ENCODE results near the gene PITPNB. TPM values are rescaled to one million over a fixed set of nuclear protein-coding genes. Genes with fewer than 3 reads are reported as not detected.

The PITPNB gene
- total RNA-seq, 4 donors from 2014 or later: 28.0 to 48.2 (median 40.3) TPM

- 78 to 82% methylated on average over 3 of the region's 3 CpGs for WGBS, 2 donors (ENCODE audit: low coverage in 1 of 2)
- Histone ChIP-seq H3K9me3 (no peaks in the 10 kb centered on the region), H3K4me3 (no peak overlapping the region), H3K27me3 (no peaks in the 10 kb centered on the region), H3K27ac (no peak overlapping the region), H3K4me1 (no peaks in the 10 kb centered on the region), H3K36me3 (peaks cover 0 to 8% (median 2%) of the 10 kb centered on the region in 4 donors)
- DNase-seq: no peak
- in situ Hi-C loops (cut with MboI; ENCODE audit: low pct_ligation_motif_present in 1 of 4, low pct_unique_long_range_greater_than_20kb in 1 of 4, low sequenced_read_pairs in 3 of 4) (no loop called here), intact Hi-C loops (cut with DNase I; ENCODE audit: low total_unique reads) (no loop called here)
- TF ChIP-seq POLR2A (IDR thresholded peaks at IDR 0.05): no peak
- no peak for TF ChIP-seq EP300 (IDR thresholded peaks at IDR 0.05; ENCODE audit: low read depth)
- TF ChIP-seq CTCF (IDR thresholded peaks at IDR 0.05): no peak
- TF ChIP-seq POLR2AphosphoS5 (IDR thresholded peaks at IDR 0.05): no peak
These were observed 15.1 kb downstream of the PITPNB start for GRCh38 chr22:27903805-27904473.

GRCh38 chr22:27900153-27900552 is 18.9 kb downstream of the PITPNB start:
- DNase-seq: no peak
- H3K4me3 ChIP-seq: no peak overlapping the region
- no peak overlapping the region for H3K27ac ChIP-seq
- in situ Hi-C loops (cut with MboI; ENCODE audit: low pct_ligation_motif_present in 1 of 4, low pct_unique_long_range_greater_than_20kb in 1 of 4, low sequenced_read_pairs in 3 of 4) (no loop called here), intact Hi-C loops (cut with DNase I; ENCODE audit: low total_unique reads) (no loop called here)
- WGBS, 2 donors (ENCODE audit: low coverage in 1 of 2): 89 to 100% methylated on average over 1 of the region's 1 CpG
- no peaks in the 10 kb centered on the region for H3K9me3 ChIP-seq
- no peaks in the 10 kb centered on the region for H3K4me1 ChIP-seq
- TF ChIP-seq POLR2AphosphoS5 (IDR thresholded peaks at IDR 0.05) (no peak), CTCF (IDR thresholded peaks at IDR 0.05) (no peak)
- H3K27me3 ChIP-seq: no peaks in the 10 kb centered on the region
- peaks cover 0 to 21% (median 8%) of the 10 kb centered on the region in 4 donors for H3K36me3 ChIP-seq

- Histone ChIP-seq H3K9me3 (no peaks in the 10 kb centered on the region), H3K4me1 (no peaks in the 10 kb centered on the region), H3K27me3 (no peaks in the 10 kb centered on the region), H3K4me3 (no peak overlapping the region), H3K36me3 (peaks cover 0 to 30% (median 13%) of the 10 kb centered on the region in 4 donors), H3K27ac (no peak overlapping the region)
- intact Hi-C loops (cut with DNase I; ENCODE audit: low total_unique reads) (no loop called here), in situ Hi-C loops (cut with MboI; ENCODE audit: low pct_ligation_motif_present in 1 of 4, low pct_unique_long_range_greater_than_20kb in 1 of 4, low sequenced_read_pairs in 3 of 4) (loop anchor here in 3 of 4 donors (25.0 kb wide), 1 partner anchor 691 kb away; no protein-coding TSS in a partner anchor)
- DNase-seq: peak; percentile 30
- no peak for TF ChIP-seq POLR2AphosphoS5 (IDR thresholded peaks at IDR 0.05)
- no peak for TF ChIP-seq EP300 (IDR thresholded peaks at IDR 0.05; ENCODE audit: low read depth)
- TF ChIP-seq POLR2A (IDR thresholded peaks at IDR 0.05): no peak
- no peak for TF ChIP-seq CTCF (IDR thresholded peaks at IDR 0.05)
- 63 to 88% methylated on average over 5 to 6 of the region's 6 CpGs for WGBS, 2 donors (ENCODE audit: low coverage in 1 of 2)
These were observed 22.8 kb downstream of the PITPNB start for GRCh38 chr22:27896245-27896644.

- no peaks in the 10 kb centered on the region for H3K4me1 ChIP-seq
- 35 to 46% methylated on average over 4 of the region's 4 CpGs for WGBS, 2 donors (ENCODE audit: low coverage in 1 of 2)
- no peak overlapping the region for H3K4me3 ChIP-seq
- H3K36me3 ChIP-seq: peaks cover 0 to 30% (median 15%) of the 10 kb centered on the region in 4 donors
- no peaks in the 10 kb centered on the region for H3K9me3 ChIP-seq
- H3K27ac ChIP-seq: no peak overlapping the region
- intact Hi-C loops (cut with DNase I; ENCODE audit: low total_unique reads): no loop called here
- in situ Hi-C loops (cut with MboI; ENCODE audit: low pct_ligation_motif_present in 1 of 4, low pct_unique_long_range_greater_than_20kb in 1 of 4, low sequenced_read_pairs in 3 of 4): loop anchor here in 3 of 4 donors (25.0 kb wide), 1 partner anchor 692 kb away; no protein-coding TSS in a partner anchor
- H3K27me3 ChIP-seq: no peaks in the 10 kb centered on the region
- DNase-seq: no peak
- no peak for TF ChIP-seq POLR2A (IDR thresholded peaks at IDR 0.05)
- TF ChIP-seq POLR2AphosphoS5 (IDR thresholded peaks at IDR 0.05): no peak
- TF ChIP-seq CTCF (IDR thresholded peaks at IDR 0.05): no peak
- TF ChIP-seq EP300 (IDR thresholded peaks at IDR 0.05; ENCODE audit: low read depth): no peak
These were observed 23.5 kb downstream of the PITPNB start for GRCh38 chr22:27895600-27895999.
